ENCODE results near the gene CDC16. TPM values are rescaled to one million over a fixed set of nuclear protein-coding genes. Genes with fewer than 3 reads are reported as not detected.

Gene CDC16
- total and polyA plus RNA-seq, 10 donors, result 50.1 to 75.8 (median 67.3) TPM

DNA sequence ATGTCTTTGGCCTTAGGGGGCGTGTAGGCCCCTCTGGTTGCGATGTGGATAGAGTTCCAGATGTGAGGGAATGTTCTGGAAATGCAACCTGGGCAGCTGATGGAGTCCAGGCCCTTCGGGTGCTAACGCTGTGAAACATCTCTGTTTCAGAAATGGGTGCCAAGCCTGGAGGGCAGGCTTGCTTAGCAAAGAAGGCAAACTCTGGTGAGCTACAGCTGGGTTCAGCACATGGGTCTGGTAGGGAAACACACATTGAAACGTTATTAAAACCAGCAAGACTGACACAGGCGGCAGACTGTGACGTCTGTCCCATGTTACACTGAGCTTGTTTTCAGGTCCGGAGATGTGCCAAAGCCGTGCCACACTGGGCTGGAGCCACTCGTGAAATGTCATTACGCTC is 8.6 kb upstream of the CDC16 start:
- intact Hi-C loops (cut with DNase I; ENCODE audit: low total_unique reads), result loop anchor here (2.0 kb wide), 1 partner anchor 275 kb away; no protein-coding TSS in a partner anchor
- DNase-seq, result no peak
- no peaks in the 10 kb centered on the region for H3K36me3 ChIP-seq
- no peak for TF ChIP-seq POLR2A (IDR thresholded peaks at IDR 0.05)
- no peak for TF ChIP-seq POLR2AphosphoS5 (IDR thresholded peaks at IDR 0.05)
- TF ChIP-seq, protein P1, sequence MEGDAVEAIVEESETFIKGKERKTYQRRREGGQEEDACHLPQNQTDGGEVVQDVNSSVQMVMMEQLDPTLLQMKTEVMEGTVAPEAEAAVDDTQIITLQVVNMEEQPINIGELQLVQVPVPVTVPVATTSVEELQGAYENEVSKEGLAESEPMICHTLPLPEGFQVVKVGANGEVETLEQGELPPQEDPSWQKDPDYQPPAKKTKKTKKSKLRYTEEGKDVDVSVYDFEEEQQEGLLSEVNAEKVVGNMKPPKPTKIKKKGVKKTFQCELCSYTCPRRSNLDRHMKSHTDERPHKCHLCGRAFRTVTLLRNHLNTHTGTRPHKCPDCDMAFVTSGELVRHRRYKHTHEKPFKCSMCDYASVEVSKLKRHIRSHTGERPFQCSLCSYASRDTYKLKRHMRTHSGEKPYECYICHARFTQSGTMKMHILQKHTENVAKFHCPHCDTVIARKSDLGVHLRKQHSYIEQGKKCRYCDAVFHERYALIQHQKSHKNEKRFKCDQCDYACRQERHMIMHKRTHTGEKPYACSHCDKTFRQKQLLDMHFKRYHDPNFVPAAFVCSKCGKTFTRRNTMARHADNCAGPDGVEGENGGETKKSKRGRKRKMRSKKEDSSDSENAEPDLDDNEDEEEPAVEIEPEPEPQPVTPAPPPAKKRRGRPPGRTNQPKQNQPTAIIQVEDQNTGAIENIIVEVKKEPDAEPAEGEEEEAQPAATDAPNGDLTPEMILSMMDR (IDR thresholded peaks at IDR 0.05 in 8 of 11, conservative IDR thresholded peaks at IDR 0.05 in 3 of 11), result no peak
- H3K9me3 ChIP-seq, result no peaks in the 10 kb centered on the region
- H3K27me3 ChIP-seq (replicated peaks in 1 of 7), result peaks cover 0 to 32% (median 9%) of the 10 kb centered on the region in 7 donors
- peak overlapping the region in 2 of 8 donors; percentile 36 to 39 for H3K27ac ChIP-seq
- no peak overlapping the region for H3K4me3 ChIP-seq
- WGBS, 5 donors, result 83 to 91% (median 86%) methylated on average over 11 of the region's 11 CpGs
- peaks cover 0 to 45% (median 19%) of the 10 kb centered on the region in 6 donors for H3K4me1 ChIP-seq

DNA sequence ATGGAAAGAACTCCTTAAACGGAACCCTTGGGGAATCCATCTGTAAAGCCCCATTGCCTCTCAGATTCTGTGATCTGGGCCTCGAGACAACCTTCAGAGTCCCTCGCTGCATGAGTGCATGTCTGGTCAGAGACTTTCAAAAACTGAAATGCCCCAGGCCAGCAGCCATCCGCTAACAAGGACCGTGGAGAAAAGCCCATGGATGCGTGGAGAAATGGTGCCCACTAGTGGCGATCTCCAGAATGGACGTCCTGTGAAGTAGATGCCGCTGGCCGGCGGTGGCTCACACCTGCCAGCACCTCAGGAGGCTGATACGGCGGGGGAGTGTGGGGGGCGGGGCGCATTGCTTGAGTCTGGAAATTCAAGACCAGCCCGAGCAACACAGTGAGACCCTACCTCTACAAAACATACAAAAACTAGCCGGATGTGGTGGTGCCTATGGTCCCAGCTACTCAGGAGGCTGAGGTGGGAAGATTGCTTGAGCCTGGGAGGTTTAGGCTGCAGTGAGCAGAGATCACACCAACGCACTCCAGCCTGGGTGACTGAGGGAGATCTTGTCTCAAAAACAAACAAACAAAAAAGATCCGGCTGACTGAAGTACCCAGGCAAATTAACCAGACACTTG is 7.9 kb upstream of the CDC16 start:
- DNase-seq, result peak; percentile 93
- TF ChIP-seq, protein P1 (IDR thresholded peaks at IDR 0.05 in 8 of 11, conservative IDR thresholded peaks at IDR 0.05 in 3 of 11), result peak; percentile 84 to 98 (median 93)
- TF ChIP-seq POLR2A (IDR thresholded peaks at IDR 0.05) (no peak), POLR2AphosphoS5 (IDR thresholded peaks at IDR 0.05) (peak; percentile 35 to 75 (median 57))
- no peaks in the 10 kb centered on the region for H3K9me3 ChIP-seq
- peaks cover 0 to 38% (median 19%) of the 10 kb centered on the region in 6 donors for H3K4me1 ChIP-seq
- no peak overlapping the region for H3K4me3 ChIP-seq
- peaks cover 0 to 32% (median 9%) of the 10 kb centered on the region in 7 donors for H3K27me3 ChIP-seq (replicated peaks in 1 of 7)
- no peaks in the 10 kb centered on the region for H3K36me3 ChIP-seq
- 6 to 9% (median 7%) methylated on average over 19 of the region's 19 CpGs for WGBS, 5 donors
- intact Hi-C loops (cut with DNase I; ENCODE audit: low total_unique reads), result loop anchor here (2.0 kb wide), 1 partner anchor 276 kb away; no protein-coding TSS in a partner anchor
- peak overlapping the region in 1 of 8 donors; percentile 39 for H3K27ac ChIP-seq

DNA sequence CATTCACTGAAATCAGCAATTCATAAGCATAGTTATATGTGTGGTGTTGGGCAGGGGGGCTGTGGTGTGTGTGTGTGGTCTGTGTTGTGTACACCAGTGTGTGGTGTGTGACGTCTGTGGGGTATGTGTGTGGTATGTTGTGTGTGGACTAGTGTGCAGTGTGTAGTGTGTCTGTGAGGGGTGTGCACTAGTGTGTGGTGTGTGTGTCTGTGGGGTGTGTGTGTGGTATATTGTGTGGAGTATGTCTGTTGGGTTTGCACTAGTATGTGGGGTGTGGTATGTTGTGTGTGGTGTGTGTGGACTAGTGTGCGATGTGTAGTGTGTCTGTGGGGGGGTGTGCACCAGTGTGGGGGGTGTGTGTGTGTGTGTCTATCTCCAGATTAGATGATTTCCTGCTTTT is 7.2 kb upstream of the CDC16 start:
- TF ChIP-seq, protein P1 (IDR thresholded peaks at IDR 0.05 in 8 of 11, conservative IDR thresholded peaks at IDR 0.05 in 3 of 11), result no peak
- TF ChIP-seq POLR2A (IDR thresholded peaks at IDR 0.05), result no peak
- TF ChIP-seq POLR2AphosphoS5 (IDR thresholded peaks at IDR 0.05), result no peak
- WGBS, 5 donors, result 78 to 93% (median 86%) methylated on average over 2 of the region's 2 CpGs

DNA sequence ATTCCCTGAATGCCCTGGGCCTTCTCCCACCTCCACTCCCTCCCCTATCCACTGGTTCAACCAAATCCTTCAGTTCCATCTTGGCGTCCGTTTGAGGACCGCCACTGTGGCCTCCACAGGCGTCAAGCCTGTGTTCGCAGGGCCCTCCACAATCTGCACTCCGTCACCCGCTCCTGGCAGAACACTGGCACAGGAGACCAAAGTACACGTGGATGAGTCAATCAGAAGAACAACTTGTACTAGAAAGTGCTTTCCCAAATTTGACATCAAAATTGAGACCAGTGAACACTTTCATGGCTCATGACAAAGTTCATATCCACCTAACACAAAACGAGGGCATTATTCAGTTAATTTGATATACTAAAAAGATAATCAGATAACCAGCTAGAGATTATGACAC is 6.5 kb upstream of the CDC16 start:
- Histone ChIP-seq H3K4me3 (no peak overlapping the region), H3K9me3 (no peaks in the 10 kb centered on the region), H3K27ac (no peak overlapping the region), H3K36me3 (no peaks in the 10 kb centered on the region), H3K27me3 (replicated peaks in 1 of 7) (peaks cover 0 to 32% (median 9%) of the 10 kb centered on the region in 7 donors), H3K4me1 (peaks cover 0 to 24% (median 9%) of the 10 kb centered on the region in 6 donors)
- intact Hi-C loops (cut with DNase I; ENCODE audit: low total_unique reads), result no loop called here
- 80 to 88% (median 85%) methylated on average over 9 of the region's 9 CpGs for whole genome bisulfite sequencing, 5 donors
- TF ChIP-seq POLR2AphosphoS5 (IDR thresholded peaks at IDR 0.05) (no peak), POLR2A (IDR thresholded peaks at IDR 0.05) (no peak)
- TF ChIP-seq, protein P1 (IDR thresholded peaks at IDR 0.05 in 8 of 11, conservative IDR thresholded peaks at IDR 0.05 in 3 of 11), result no peak
- no peak for DNase-seq

More for the DNA sequence above, 7.2 kb upstream of the CDC16 start:
- H3K9me3 ChIP-seq, result no peaks in the 10 kb centered on the region
- intact Hi-C loops (cut with DNase I; ENCODE audit: low total_unique reads), result loop anchor here (2.0 kb wide), 1 partner anchor 277 kb away; no protein-coding TSS in a partner anchor
- DNase-seq, result no peak
- H3K4me1 ChIP-seq, result peaks cover 0 to 31% (median 13%) of the 10 kb centered on the region in 6 donors
- no peaks in the 10 kb centered on the region for H3K36me3 ChIP-seq
- H3K27me3 ChIP-seq (replicated peaks in 1 of 7), result peaks cover 0 to 32% (median 9%) of the 10 kb centered on the region in 7 donors
- no peak overlapping the region for H3K4me3 ChIP-seq
- H3K27ac ChIP-seq, result no peak overlapping the region
